ENCODE measurements around the gene F2RL3.

Gene F2RL3

GRCh38 chr19:16875584-16876555, 12.9 kb upstream of the F2RL3 start:
- no peak for DNase-seq

- no peak for DNase-seq
These were observed 11.9 kb upstream of the F2RL3 start for GRCh38 chr19:16876904-16877361.

GRCh38 chr19:16877581-16877980, 11.2 kb upstream of the F2RL3 start:
- no peak for DNase-seq

GRCh38 chr19:16878181-16878965, 10.4 kb upstream of the F2RL3 start:
- DNase-seq = no peak

GRCh38 chr19:16880884-16881554, 7.8 kb upstream of the F2RL3 start:
- DNase-seq = no peak

GRCh38 chr19:16882146-16882545, 6.7 kb upstream of the F2RL3 start:
- no peak for DNase-seq

GRCh38 chr19:16883522-16883921, 5.3 kb upstream of the F2RL3 start:
- no peak for DNase-seq

- DNase-seq = no peak
These were observed 3.6 kb upstream of the F2RL3 start for GRCh38 chr19:16885166-16885565.

- no peak for DNase-seq
These were observed 2.4 kb upstream of the F2RL3 start for GRCh38 chr19:16886305-16886880.

GRCh38 chr19:16887353-16888265, 1.2 kb upstream of the F2RL3 start:
- no peak for DNase-seq

GRCh38 chr19:16889366-16889882, 625 bp downstream of the F2RL3 start:
- DNase-seq = no peak

- DNase-seq = no peak
These were observed 1.2 kb downstream of the F2RL3 start for GRCh38 chr19:16889883-16890460.

GRCh38 chr19:16890461-16891184, 1.8 kb downstream of the F2RL3 start:
- DNase-seq = no peak

GRCh38 chr19:16891696-16892382, 3.0 kb downstream of the F2RL3 start:
- DNase-seq = no peak

- no peak for DNase-seq
These were observed 3.6 kb downstream of the F2RL3 start for GRCh38 chr19:16892436-16892835.

GRCh38 chr19:16892868-16893685, 4.3 kb downstream of the F2RL3 start:
- DNase-seq = no peak

- DNase-seq = no peak
These were observed 4.8 kb downstream of the F2RL3 start for GRCh38 chr19:16893686-16893989.

GRCh38 chr19:16894080-16894479, 5.3 kb downstream of the F2RL3 start:
- no peak for DNase-seq

Measured in NCI-H345 (cell line).